Neutrophil (primary cell): ENCODE results near the gene KMT2C.
"Not testable (repeated sequence)": the region's sequence is repeated elsewhere in the genome, so short reads cannot be mapped to it uniquely, and the experiment has no call there.

Experiments used
- H3K27ac ChIP-seq: fragments of 200-600 bp; sonication (generic); 2 replicates; pipeline ENCODE4 v1.5.1; 2016; ENCODE audit warnings: mild to moderate bottlenecking, moderate library complexity
- H3K27me3 ChIP-seq: fragments of 200-600 bp; sonication (generic); 2 replicates; pipeline ENCODE4 v1.6.0; 2016; ENCODE audit warnings: mild to moderate bottlenecking
- H3K36me3 ChIP-seq: fragments of 200-600 bp; sonication (generic); 2 replicates; pipeline ENCODE4 v1.5.1; 2017
- H3K4me1 ChIP-seq, 2 experiments: fragments of 200-600 bp in 1 of 2; sonication (generic) in 1 of 2; 1 replicate in 1 of 2; 2 replicates in 1 of 2; pipeline versions ENCODE4 v1.5.1 to v1.6.1; 2013 to 2016; ENCODE audit warnings: low read depth in 1 of 2, low read length in 1 of 2, mild to moderate bottlenecking in 1 of 2, moderate library complexity in 1 of 2; ENCODE audit not compliant: control insufficient read depth in 1 of 2, insufficient read depth in 1 of 2
- H3K4me3 ChIP-seq, 2 experiments: fragments of 200-600 bp in 1 of 2; sonication (generic) in 1 of 2; 1 replicate in 1 of 2; 2 replicates in 1 of 2; pipeline ENCODE4 v1.5.1; 2013 to 2016; ENCODE audit warnings: low read depth in 1 of 2, low read length in 1 of 2, mild to moderate bottlenecking in 1 of 2, moderate library complexity in 1 of 2
- H3K9me3 ChIP-seq: fragments of 200-600 bp; sonication (generic); 2 replicates; pipeline ENCODE4 v1.5.1; 2016
- TF ChIP-seq, protein P1 (sequence below): fragments of 200-600 bp; sonication (generic); IDR thresholded peaks from 2 replicates; pipeline ENCODE4 v1.5.1; 2016; ENCODE audit warnings: antibody characterized with exemption

Gene KMT2C

DNA sequence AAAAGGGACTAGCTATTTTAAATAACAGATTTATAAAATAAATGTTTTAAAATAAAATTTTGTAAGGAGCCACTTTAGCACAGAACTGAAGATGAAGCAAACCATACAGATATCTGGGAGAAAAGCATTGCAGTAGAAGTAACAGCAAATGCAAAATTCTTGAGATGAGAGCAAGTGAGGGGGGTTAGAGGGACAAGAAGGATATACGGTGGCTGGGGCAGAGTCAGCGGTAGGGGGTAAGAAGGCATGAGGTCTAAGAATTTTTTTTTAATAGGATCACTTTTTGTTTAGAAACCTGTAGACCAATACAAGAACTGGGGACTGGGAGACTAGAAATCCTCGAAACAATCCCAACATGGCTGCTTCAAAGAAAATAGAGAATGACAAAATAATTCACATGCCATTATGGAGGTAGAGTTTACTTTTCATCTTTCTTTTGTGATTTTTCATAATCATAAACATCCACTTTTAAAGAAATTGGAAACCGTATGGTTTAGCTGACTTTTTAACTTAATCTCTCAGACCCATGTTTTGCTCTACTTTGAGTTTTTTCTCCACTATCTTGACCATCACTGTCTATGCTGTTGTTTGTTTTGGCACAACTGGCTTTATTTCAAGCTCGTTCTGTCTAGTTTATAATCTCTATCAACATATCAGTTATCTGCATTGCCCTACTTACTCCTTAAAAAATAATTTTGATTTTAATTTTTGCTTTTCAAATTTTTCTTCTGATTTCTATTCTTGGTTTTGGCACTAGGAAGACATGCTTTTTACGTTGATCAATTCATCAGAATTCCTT is 73.5 kb downstream of the KMT2C start:
- Histone ChIP-seq H3K9me3 (no peaks in the 10 kb centered on the region), H3K36me3 (peaks cover 1% of the 10 kb centered on the region)

DNA sequence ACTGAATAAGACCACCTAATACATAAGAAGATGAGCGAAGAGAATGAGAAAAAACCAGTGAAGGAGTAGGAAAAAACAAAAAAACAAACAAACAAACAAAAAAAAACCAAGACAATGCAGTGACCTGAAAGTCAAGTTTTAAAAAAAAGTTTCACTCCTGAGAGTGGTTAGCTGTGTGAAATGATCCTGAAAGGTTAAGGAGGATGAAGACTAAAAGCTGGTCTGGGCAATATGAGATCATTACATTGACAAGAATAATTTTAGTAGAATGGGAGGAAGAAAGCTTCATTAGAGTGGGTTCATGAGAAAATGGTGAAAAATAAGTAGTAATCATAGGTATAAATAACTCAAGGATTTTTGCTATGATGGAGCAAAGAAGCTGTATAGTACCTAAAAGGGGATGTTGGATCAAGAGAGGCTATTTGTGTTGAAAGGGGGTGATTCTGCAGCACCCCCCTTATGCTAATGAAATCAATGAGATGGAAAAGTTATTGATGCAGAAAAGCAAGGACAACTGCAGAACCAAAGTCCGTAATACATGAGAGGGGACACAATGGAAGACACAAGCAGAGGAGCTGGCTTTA is 80.2 kb downstream of the KMT2C start:
- H3K27me3 ChIP-seq = no peaks in the 10 kb centered on the region
- H3K4me1 ChIP-seq = peaks cover 6% of the 10 kb centered on the region in 2 experiments
- TF ChIP-seq, protein P1, sequence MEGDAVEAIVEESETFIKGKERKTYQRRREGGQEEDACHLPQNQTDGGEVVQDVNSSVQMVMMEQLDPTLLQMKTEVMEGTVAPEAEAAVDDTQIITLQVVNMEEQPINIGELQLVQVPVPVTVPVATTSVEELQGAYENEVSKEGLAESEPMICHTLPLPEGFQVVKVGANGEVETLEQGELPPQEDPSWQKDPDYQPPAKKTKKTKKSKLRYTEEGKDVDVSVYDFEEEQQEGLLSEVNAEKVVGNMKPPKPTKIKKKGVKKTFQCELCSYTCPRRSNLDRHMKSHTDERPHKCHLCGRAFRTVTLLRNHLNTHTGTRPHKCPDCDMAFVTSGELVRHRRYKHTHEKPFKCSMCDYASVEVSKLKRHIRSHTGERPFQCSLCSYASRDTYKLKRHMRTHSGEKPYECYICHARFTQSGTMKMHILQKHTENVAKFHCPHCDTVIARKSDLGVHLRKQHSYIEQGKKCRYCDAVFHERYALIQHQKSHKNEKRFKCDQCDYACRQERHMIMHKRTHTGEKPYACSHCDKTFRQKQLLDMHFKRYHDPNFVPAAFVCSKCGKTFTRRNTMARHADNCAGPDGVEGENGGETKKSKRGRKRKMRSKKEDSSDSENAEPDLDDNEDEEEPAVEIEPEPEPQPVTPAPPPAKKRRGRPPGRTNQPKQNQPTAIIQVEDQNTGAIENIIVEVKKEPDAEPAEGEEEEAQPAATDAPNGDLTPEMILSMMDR = no peak
- no peak overlapping the region for H3K4me3 ChIP-seq
- peaks cover 39% of the 10 kb centered on the region for H3K36me3 ChIP-seq
- H3K9me3 ChIP-seq = no peaks in the 10 kb centered on the region
- no peak overlapping the region for H3K27ac ChIP-seq

More for the DNA sequence above, 73.5 kb downstream of the KMT2C start:
- Histone ChIP-seq H3K4me1 (peaks cover 10 to 12% of the 10 kb centered on the region in 2 experiments), H3K27me3 (no peaks in the 10 kb centered on the region), H3K27ac (no peak overlapping the region), H3K4me3 (no peak overlapping the region)
- TF ChIP-seq, protein P1 = no peak

DNA sequence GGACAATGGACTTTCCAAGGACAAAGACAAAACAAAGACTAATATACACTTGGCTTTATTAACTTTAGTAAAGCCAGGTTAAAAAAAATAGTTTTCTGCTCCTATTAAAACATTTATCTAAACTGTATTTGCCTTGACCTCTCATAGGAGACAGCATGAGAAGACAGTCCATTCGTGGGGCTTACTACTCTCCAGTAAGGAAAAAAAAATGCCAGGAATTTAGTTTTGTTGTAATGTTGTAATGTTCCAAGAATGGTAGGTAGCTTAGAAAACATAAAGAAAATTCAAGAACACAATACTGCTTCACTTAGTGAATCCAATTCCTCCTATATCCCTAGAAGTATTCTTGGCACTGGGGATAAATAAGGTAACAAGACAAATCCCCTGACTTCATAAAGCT is 81.7 kb downstream of the KMT2C start:
- Histone ChIP-seq H3K9me3 (no peaks in the 10 kb centered on the region), H3K27me3 (no peaks in the 10 kb centered on the region), H3K4me3 (no peak overlapping the region), H3K36me3 (peaks cover 45% of the 10 kb centered on the region), H3K27ac (no peak overlapping the region), H3K4me1 (peaks cover 0 to 5% of the 10 kb centered on the region in 2 experiments)
- TF ChIP-seq, protein P1 = no peak

DNA sequence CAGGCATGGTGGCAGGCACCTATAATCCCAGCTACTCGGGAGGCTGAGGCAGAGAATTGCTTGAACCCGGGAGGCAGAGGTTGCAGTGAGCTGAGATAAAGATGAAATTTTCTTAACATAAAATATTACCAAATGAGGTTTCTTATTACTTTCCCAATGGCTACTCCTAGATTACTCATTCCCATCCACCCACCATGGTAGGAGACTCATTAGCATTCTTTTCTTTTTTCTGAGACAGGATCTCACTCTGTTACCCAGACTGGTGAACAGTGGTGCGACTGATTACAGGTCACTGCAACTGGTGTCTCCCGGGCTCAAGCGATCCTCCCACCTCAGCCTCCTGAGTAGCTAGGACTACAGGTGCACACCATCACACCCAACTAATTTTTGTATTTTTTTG is 82.5 kb downstream of the KMT2C start:
- not testable (repeated sequence) for H3K9me3 ChIP-seq, H3K4me3 ChIP-seq, H3K27me3 ChIP-seq, H3K4me1 ChIP-seq, H3K27ac ChIP-seq
- peaks cover 45% of the 10 kb centered on the region for H3K36me3 ChIP-seq

DNA sequence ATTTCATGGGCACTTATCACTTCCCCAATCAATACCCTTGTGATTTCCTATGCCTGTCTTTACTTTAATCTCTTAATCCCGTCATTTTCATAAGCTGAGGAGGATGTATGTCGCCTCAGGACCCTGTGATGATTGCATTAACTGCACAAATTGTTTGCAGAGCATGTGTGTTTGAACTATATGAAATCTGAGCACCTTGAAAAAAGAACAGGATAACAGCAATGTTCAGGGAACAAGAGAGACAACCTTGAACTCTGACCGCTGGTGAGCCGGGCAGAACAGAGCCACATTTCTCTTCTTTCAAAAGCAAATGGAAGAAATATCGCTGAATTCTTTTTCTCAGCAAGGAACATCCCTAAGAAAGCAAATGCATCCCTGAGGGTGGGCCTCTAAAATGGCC is 84.1 kb downstream of the KMT2C start:
- peaks cover 39% of the 10 kb centered on the region for H3K36me3 ChIP-seq
- not testable (repeated sequence) for H3K4me3 ChIP-seq

DNA sequence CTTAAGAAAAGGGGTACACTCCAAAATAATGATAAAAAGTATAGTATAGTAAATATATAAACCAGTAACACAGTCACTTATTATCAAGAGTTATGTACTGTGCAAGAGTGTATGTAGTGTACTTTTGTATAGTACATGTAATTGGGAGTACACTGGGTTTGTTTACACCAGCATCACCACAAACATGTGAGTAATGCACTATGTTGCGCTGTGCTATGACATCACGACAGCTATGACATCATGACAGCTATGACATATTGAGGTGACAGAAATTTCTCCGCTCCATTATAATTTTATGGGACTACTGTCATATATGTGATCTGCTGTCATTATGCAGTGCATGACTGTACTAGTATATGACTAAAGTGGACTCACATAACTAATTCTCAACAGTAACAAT is 84.6 kb downstream of the KMT2C start:
- Histone ChIP-seq H3K36me3 (peaks cover 34% of the 10 kb centered on the region), H3K4me3 (no peak overlapping the region), H3K27ac (peak overlapping the region; percentile 3), H3K4me1 (peaks cover 0 to 5% of the 10 kb centered on the region in 2 experiments), H3K9me3 (no peaks in the 10 kb centered on the region), H3K27me3 (no peaks in the 10 kb centered on the region)
- TF ChIP-seq, protein P1 = no peak

More for the DNA sequence above, 84.1 kb downstream of the KMT2C start:
- H3K9me3 ChIP-seq, H3K4me1 ChIP-seq, H3K27ac ChIP-seq, H3K27me3 ChIP-seq: not testable (repeated sequence)
